Neural progenitor cell (in vitro differentiated cells): Measurements from ENCODE around the gene GADD45G. TPM values are rescaled to one million over a fixed set of nuclear protein-coding genes. Genes with fewer than 3 reads are reported as not detected.

ENCODE experiments used
- DNase-seq: peaks from one replicate; pipeline ENCODE4 v3.0.0-alpha.2; 2016; ENCODE audit warnings: low spot score
- H2AFZ ChIP-seq: fragments of 200-600 bp; sonication (generic); replicated peaks from 2 replicates; pipeline ENCODE4 v1.6.1; 2016; ENCODE audit warnings: antibody characterized with exemption
- H3F3A ChIP-seq: fragments of 200-600 bp; sonication (generic); 2 replicates; pipeline ENCODE4 v1.6.1; 2016; ENCODE audit warnings: antibody characterized with exemption, low read depth
- H3K27ac ChIP-seq: fragments of 200-600 bp; sonication (generic); 2 replicates; pipeline ENCODE4 v1.5.1; 2016; ENCODE audit warnings: mild to moderate bottlenecking
- H3K27me3 ChIP-seq: fragments of 200-600 bp; sonication (generic); 2 replicates; pipeline ENCODE4 v1.6.1; 2016; ENCODE audit warnings: mild to moderate bottlenecking, moderate library complexity
- H3K36me3 ChIP-seq: fragments of 200-600 bp; sonication (generic); 2 replicates; pipeline ENCODE4 v1.5.1; 2016
- H3K4me1 ChIP-seq: fragments of 200-600 bp; sonication (generic); 2 replicates; pipeline ENCODE4 v1.6.1; 2016; ENCODE audit warnings: mixed run types
- H3K4me2 ChIP-seq: fragments of 200-600 bp; sonication (generic); 2 replicates; pipeline ENCODE4 v1.6.1; 2016
- H3K4me3 ChIP-seq: fragments of 200-600 bp; sonication (generic); 2 replicates; pipeline ENCODE4 v1.5.1; 2016
- H3K79me2 ChIP-seq: fragments of 200-600 bp; sonication (generic); 2 replicates; pipeline ENCODE4 v1.6.1; 2016; ENCODE audit warnings: low read depth
- H3K9ac ChIP-seq: fragments of 200-600 bp; sonication (generic); 2 replicates; pipeline ENCODE4 v1.6.1; 2016
- H3K9me3 ChIP-seq: fragments of 200-600 bp; sonication (generic); 2 replicates; pipeline ENCODE4 v1.5.1; 2016; ENCODE audit warnings: low read depth
- H4K20me1 ChIP-seq: fragments of 200-600 bp; sonication (generic); 2 replicates; pipeline ENCODE4 v1.6.1; 2016; ENCODE audit warnings: low read depth
- H3K27ac Mint-ChIP-seq: 3 replicates; pipeline ENCODE4 v1.8.0; 2021; ENCODE audit warnings: mixed read lengths
- H3K27me3 Mint-ChIP-seq: 2 replicates; pipeline ENCODE4 v1.8.0; 2022; ENCODE audit warnings: low read depth, mild to moderate bottlenecking, inconsistent platforms, moderate library complexity, mixed read lengths; ENCODE audit not compliant: insufficient read depth
- H3K36me3 Mint-ChIP-seq: 3 replicates; pipeline ENCODE4 v1.8.0; 2021; ENCODE audit warnings: mixed read lengths
- H3K4me1 Mint-ChIP-seq: 3 replicates; pipeline ENCODE4 v1.8.0; 2021; ENCODE audit warnings: mixed read lengths
- H3K4me3 Mint-ChIP-seq: 3 replicates; pipeline ENCODE4 v1.8.0; 2021; ENCODE audit warnings: mild to moderate bottlenecking, moderate library complexity, mixed read lengths
- H3K9me3 Mint-ChIP-seq: 3 replicates; pipeline ENCODE4 v1.8.0; 2020; ENCODE audit warnings: mixed read lengths
- CTCF ChIP-seq: fragments of 200-600 bp; sonication (generic); IDR thresholded peaks from 2 replicates; pipeline ENCODE4 v1.5.1; 2017; ENCODE audit warnings: antibody characterized with exemption, mild to moderate bottlenecking
- EZH2 ChIP-seq: fragments of 200-600 bp; sonication (generic); IDR thresholded peaks from 2 replicates; pipeline ENCODE4 v1.6.1; 2017; ENCODE audit warnings: antibody characterized with exemption, mild to moderate bottlenecking, moderate library complexity
- EZH2phosphoT487 ChIP-seq: fragments of 200-600 bp; sonication (generic); IDR thresholded peaks from 2 replicates; pipeline ENCODE4 v1.6.1; 2017; ENCODE audit warnings: antibody characterized with exemption
- total RNA-seq: library from RNA; depleted of rRNA; stranded (reverse); fragments of >200 nt; gene quantifications from 2 replicates; pipeline ENCODE4 v1.2.3, GENCODE V29; 2015; ENCODE audit warnings: low replicate concordance

The GADD45G gene
- total RNA-seq, 1 donor from 2014 or later: not detected

DNA sequence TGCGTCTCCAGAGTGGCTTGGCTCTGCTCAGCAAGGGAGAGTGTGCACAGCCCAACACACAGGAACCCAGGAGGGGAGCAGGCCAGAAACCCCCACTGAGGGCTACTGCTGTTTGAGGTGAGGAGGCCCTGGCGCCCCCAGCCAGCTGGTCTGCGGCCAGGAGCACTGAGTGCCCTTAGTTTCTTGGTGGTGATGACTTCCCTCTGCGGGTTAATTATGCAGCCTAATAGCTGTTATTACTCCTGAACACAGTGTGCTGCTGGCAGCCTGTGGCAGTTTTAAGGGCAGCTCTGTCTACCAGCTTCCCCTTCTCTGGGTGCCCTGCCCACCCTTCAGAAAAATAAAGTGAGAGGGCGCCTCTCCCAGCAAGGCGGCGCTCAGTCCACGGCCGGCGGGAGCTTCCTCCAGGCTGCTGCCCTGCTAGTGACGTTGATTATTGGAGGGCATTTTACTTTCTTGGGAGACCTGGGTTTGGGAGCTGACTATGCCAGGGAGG lies 19.2 kb downstream of the GADD45G start:
- no peak overlapping the region for H3K27ac ChIP-seq
- TF ChIP-seq CTCF (no peak), EZH2 (no peak), EZH2phosphoT487 (no peak)
- Mint-ChIP-seq H3K27me3 (peaks cover 16% of the 10 kb centered on the region), H3K9me3 (no peaks in the 10 kb centered on the region), H3K4me1 (peaks cover 34% of the 10 kb centered on the region), H3K27ac (no peak overlapping the region), H3K36me3 (no peaks in the 10 kb centered on the region), H3K4me3 (no peak overlapping the region)
- no peak overlapping the region for H3K4me2 ChIP-seq
- no peaks in the 10 kb centered on the region for H3K27me3 ChIP-seq
- peaks cover 25% of the 10 kb centered on the region for H3K4me1 ChIP-seq
- DNase-seq: no peak
- H3K79me2 ChIP-seq: no peaks in the 10 kb centered on the region
- peaks cover 6% of the 10 kb centered on the region for H4K20me1 ChIP-seq
- no peak overlapping the region for H3K4me3 ChIP-seq
- no peaks in the 10 kb centered on the region for H3K36me3 ChIP-seq
- no peak overlapping the region for H2AFZ ChIP-seq
- H3F3A ChIP-seq: no peaks in the 10 kb centered on the region
- H3K9ac ChIP-seq: no peak overlapping the region
- H3K9me3 ChIP-seq: no peaks in the 10 kb centered on the region

DNA sequence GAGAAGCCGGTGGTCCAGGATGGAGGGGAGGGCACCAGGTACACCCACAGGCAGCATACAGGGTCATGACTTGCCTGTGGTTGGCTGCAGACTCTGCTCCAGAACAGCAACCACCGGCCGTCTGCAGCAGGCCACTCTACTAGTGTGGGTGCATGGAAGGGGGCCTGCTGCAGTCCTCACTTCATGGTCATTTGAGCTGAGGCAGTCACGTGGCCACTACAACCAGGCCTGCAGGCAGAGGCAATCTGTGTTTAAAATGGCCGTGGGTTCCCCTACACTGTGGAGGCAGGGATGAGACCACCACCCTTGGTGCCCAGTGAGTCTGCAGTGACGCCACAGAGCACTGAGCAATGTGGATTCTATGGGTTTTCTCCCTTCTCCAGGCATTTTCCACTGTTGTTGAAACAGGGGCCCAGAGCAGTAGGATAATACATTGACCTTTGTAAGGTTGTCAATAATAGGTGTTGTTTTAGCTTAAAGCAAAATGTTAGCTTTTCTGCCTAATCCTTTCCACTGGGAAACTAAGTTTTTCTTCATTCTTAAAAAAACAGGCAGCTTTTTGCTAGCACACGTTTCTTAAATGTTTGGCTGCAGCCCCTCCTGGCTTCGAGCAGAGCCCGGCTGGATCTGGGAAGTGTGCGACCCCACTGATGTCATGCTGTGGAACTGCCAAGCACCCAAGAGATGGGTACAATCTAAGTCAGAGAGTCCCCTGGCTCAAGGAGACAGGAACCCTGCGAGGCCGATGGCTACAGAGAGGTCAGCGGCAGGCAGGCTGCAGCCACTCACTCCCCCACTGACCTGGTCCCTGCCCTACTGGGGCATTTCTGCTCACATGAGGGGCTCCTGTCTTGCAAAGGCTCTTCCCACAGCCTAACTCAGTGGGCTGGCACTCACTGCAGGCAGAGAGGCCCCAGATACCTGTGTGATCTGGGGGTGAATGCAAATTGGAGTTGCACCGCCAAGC lies 21.2 kb downstream of the GADD45G start:
- Mint-ChIP-seq H3K27ac (no peak overlapping the region), H3K9me3 (no peaks in the 10 kb centered on the region), H3K27me3 (peaks cover 8% of the 10 kb centered on the region), H3K36me3 (no peaks in the 10 kb centered on the region), H3K4me1 (peaks cover 43% of the 10 kb centered on the region), H3K4me3 (no peak overlapping the region)
- H3K4me3 ChIP-seq: no peak overlapping the region
- H3K27ac ChIP-seq: no peak overlapping the region
- peaks cover 26% of the 10 kb centered on the region for H3K4me1 ChIP-seq
- no peaks in the 10 kb centered on the region for H3K27me3 ChIP-seq
- no peaks in the 10 kb centered on the region for H3F3A ChIP-seq
- H3K9me3 ChIP-seq: no peaks in the 10 kb centered on the region
- TF ChIP-seq CTCF (no peak), EZH2 (no peak), EZH2phosphoT487 (no peak)
- no peak overlapping the region for H2AFZ ChIP-seq
- H3K9ac ChIP-seq: no peak overlapping the region
- H3K79me2 ChIP-seq: no peaks in the 10 kb centered on the region
- DNase-seq: no peak
- H4K20me1 ChIP-seq: peaks cover 6% of the 10 kb centered on the region
- H3K4me2 ChIP-seq: no peak overlapping the region
- H3K36me3 ChIP-seq: no peaks in the 10 kb centered on the region

GRCh38 chr9:89626741-89627265 lies 22.0 kb downstream of the GADD45G start:
- H3K27me3 ChIP-seq: no peaks in the 10 kb centered on the region
- no peak overlapping the region for H3K4me2 ChIP-seq
- H3K9me3 ChIP-seq: no peaks in the 10 kb centered on the region
- Mint-ChIP-seq H3K4me3 (no peak overlapping the region), H3K4me1 (peaks cover 36% of the 10 kb centered on the region), H3K27me3 (peaks cover 8% of the 10 kb centered on the region), H3K27ac (peak overlapping the region; percentile 76), H3K9me3 (no peaks in the 10 kb centered on the region), H3K36me3 (no peaks in the 10 kb centered on the region)
- no peak for TF ChIP-seq CTCF
- TF ChIP-seq EZH2phosphoT487: no peak
- no peak for TF ChIP-seq EZH2
- H3K36me3 ChIP-seq: no peaks in the 10 kb centered on the region
- peaks cover 6% of the 10 kb centered on the region for H4K20me1 ChIP-seq
- H3K79me2 ChIP-seq: no peaks in the 10 kb centered on the region
- no peak overlapping the region for H2AFZ ChIP-seq
- no peak for DNase-seq
- H3K4me3 ChIP-seq: no peak overlapping the region
- no peak overlapping the region for H3K9ac ChIP-seq
- H3F3A ChIP-seq: no peaks in the 10 kb centered on the region
- peaks cover 26% of the 10 kb centered on the region for H3K4me1 ChIP-seq
- no peak overlapping the region for H3K27ac ChIP-seq
